ENCODE measurements around the gene YPEL1.

The YPEL1 gene

GRCh38 chr22:21735200-21736083, at the start of gene YPEL1:
TSS of gene YPEL1 (minus strand) at chr22:21735794. CDS start at chr22:21710744, 25,050 bp downstream.
- Histone ChIP-seq H3K4me1 (ENCODE audit: insufficient read depth, low read length) (peaks cover 7% of the 10 kb centered on the region), H3K27me3 (ENCODE audit: control insufficient read depth in 1 of 2, insufficient read depth in 2 of 2, low read length in 2 of 2) (no peaks in the 10 kb centered on the region), H3K4me3 (ENCODE audit: low read depth in 1 of 2, low read length in 2 of 2) (peak within 1 kb of the TSS; percentile 33 to 65), H3K9me3 (ENCODE audit: low read length) (no peaks in the 10 kb centered on the region), H3K36me3 (ENCODE audit: insufficient read depth, low read length) (no peaks in the 10 kb centered on the region), H3K27ac (ENCODE audit: low read depth, low read length) (peak within 1 kb of the TSS; percentile 42), H3K9ac (ENCODE audit: low read length) (no peak within 1 kb of the TSS)

GRCh38 chr22:21780259-21780658, 44.7 kb upstream of the YPEL1 start:
- Histone ChIP-seq H3K4me1 (ENCODE audit: insufficient read depth, low read length) (no peaks in the 10 kb centered on the region), H3K36me3 (ENCODE audit: insufficient read depth, low read length) (peaks cover 16% of the 10 kb centered on the region), H3K9ac (ENCODE audit: low read length) (no peak overlapping the region), H3K4me3 (ENCODE audit: low read depth in 1 of 2, low read length in 2 of 2) (no peak overlapping the region), H3K27ac (ENCODE audit: low read depth, low read length) (no peak overlapping the region), H3K9me3 (ENCODE audit: low read length) (no peaks in the 10 kb centered on the region), H3K27me3 (ENCODE audit: control insufficient read depth in 1 of 2, insufficient read depth in 2 of 2, low read length in 2 of 2) (no peaks in the 10 kb centered on the region)

- Histone ChIP-seq H3K4me3 (ENCODE audit: low read depth in 1 of 2, low read length in 2 of 2) (no peak overlapping the region), H3K27ac (ENCODE audit: low read depth, low read length) (no peak overlapping the region), H3K9ac (ENCODE audit: low read length) (no peak overlapping the region), H3K4me1 (ENCODE audit: insufficient read depth, low read length) (no peaks in the 10 kb centered on the region), H3K36me3 (ENCODE audit: insufficient read depth, low read length) (peaks cover 16% of the 10 kb centered on the region), H3K27me3 (ENCODE audit: control insufficient read depth in 1 of 2, insufficient read depth in 2 of 2, low read length in 2 of 2) (no peaks in the 10 kb centered on the region), H3K9me3 (ENCODE audit: low read length) (no peaks in the 10 kb centered on the region)
These were observed 43.9 kb upstream of the YPEL1 start for GRCh38 chr22:21779444-21779843.

GRCh38 chr22:21778705-21779363, 43.2 kb upstream of the YPEL1 start:
- Histone ChIP-seq H3K9ac (ENCODE audit: low read length) (no peak overlapping the region), H3K9me3 (ENCODE audit: low read length) (no peaks in the 10 kb centered on the region), H3K27me3 (ENCODE audit: control insufficient read depth in 1 of 2, insufficient read depth in 2 of 2, low read length in 2 of 2) (no peaks in the 10 kb centered on the region), H3K27ac (ENCODE audit: low read depth, low read length) (no peak overlapping the region), H3K36me3 (ENCODE audit: insufficient read depth, low read length) (peaks cover 16% of the 10 kb centered on the region), H3K4me3 (ENCODE audit: low read depth in 1 of 2, low read length in 2 of 2) (no peak overlapping the region), H3K4me1 (ENCODE audit: insufficient read depth, low read length) (no peaks in the 10 kb centered on the region)

- peaks cover 4% of the 10 kb centered on the region for H3K4me1 ChIP-seq (ENCODE audit: insufficient read depth, low read length)
- H3K27me3 ChIP-seq (ENCODE audit: control insufficient read depth in 1 of 2, insufficient read depth in 2 of 2, low read length in 2 of 2), result no peaks in the 10 kb centered on the region
- no peak overlapping the region for H3K9ac ChIP-seq (ENCODE audit: low read length)
- no peaks in the 10 kb centered on the region for H3K9me3 ChIP-seq (ENCODE audit: low read length)
- H3K36me3 ChIP-seq (ENCODE audit: insufficient read depth, low read length), result peaks cover 43% of the 10 kb centered on the region
- no peak overlapping the region for H3K4me3 ChIP-seq (ENCODE audit: low read depth in 1 of 2, low read length in 2 of 2)
- no peak overlapping the region for H3K27ac ChIP-seq (ENCODE audit: low read depth, low read length)
These were observed 36.0 kb upstream of the YPEL1 start for GRCh38 chr22:21771631-21771976.

GRCh38 chr22:21768435-21768834, 32.8 kb upstream of the YPEL1 start:
- H3K27ac ChIP-seq (ENCODE audit: low read depth, low read length), result no peak overlapping the region
- H3K4me3 ChIP-seq (ENCODE audit: low read depth in 1 of 2, low read length in 2 of 2), result no peak overlapping the region
- H3K9me3 ChIP-seq (ENCODE audit: low read length), result no peaks in the 10 kb centered on the region
- no peak overlapping the region for H3K9ac ChIP-seq (ENCODE audit: low read length)
- peaks cover 4% of the 10 kb centered on the region for H3K4me1 ChIP-seq (ENCODE audit: insufficient read depth, low read length)
- peaks cover 75% of the 10 kb centered on the region for H3K36me3 ChIP-seq (ENCODE audit: insufficient read depth, low read length)
- H3K27me3 ChIP-seq (ENCODE audit: control insufficient read depth in 1 of 2, insufficient read depth in 2 of 2, low read length in 2 of 2), result no peaks in the 10 kb centered on the region

GRCh38 chr22:21766691-21767462, 31.3 kb upstream of the YPEL1 start:
- H3K27ac ChIP-seq (ENCODE audit: low read depth, low read length), result no peak overlapping the region
- H3K4me3 ChIP-seq (ENCODE audit: low read depth in 1 of 2, low read length in 2 of 2), result no peak overlapping the region
- H3K27me3 ChIP-seq (ENCODE audit: control insufficient read depth in 1 of 2, insufficient read depth in 2 of 2, low read length in 2 of 2), result no peaks in the 10 kb centered on the region
- H3K36me3 ChIP-seq (ENCODE audit: insufficient read depth, low read length), result peaks cover 79% of the 10 kb centered on the region
- H3K4me1 ChIP-seq (ENCODE audit: insufficient read depth, low read length), result no peaks in the 10 kb centered on the region
- H3K9ac ChIP-seq (ENCODE audit: low read length), result no peak overlapping the region
- H3K9me3 ChIP-seq (ENCODE audit: low read length), result no peaks in the 10 kb centered on the region

- H3K4me1 ChIP-seq (ENCODE audit: insufficient read depth, low read length), result no peaks in the 10 kb centered on the region
- no peaks in the 10 kb centered on the region for H3K9me3 ChIP-seq (ENCODE audit: low read length)
- no peak overlapping the region for H3K27ac ChIP-seq (ENCODE audit: low read depth, low read length)
- H3K36me3 ChIP-seq (ENCODE audit: insufficient read depth, low read length), result peaks cover 80% of the 10 kb centered on the region
- H3K27me3 ChIP-seq (ENCODE audit: control insufficient read depth in 1 of 2, insufficient read depth in 2 of 2, low read length in 2 of 2), result no peaks in the 10 kb centered on the region
- no peak overlapping the region for H3K4me3 ChIP-seq (ENCODE audit: low read depth in 1 of 2, low read length in 2 of 2)
- no peak overlapping the region for H3K9ac ChIP-seq (ENCODE audit: low read length)
These were observed 30.4 kb upstream of the YPEL1 start for GRCh38 chr22:21765909-21766529.

- Histone ChIP-seq H3K4me1 (ENCODE audit: insufficient read depth, low read length) (no peaks in the 10 kb centered on the region), H3K9ac (ENCODE audit: low read length) (no peak overlapping the region), H3K36me3 (ENCODE audit: insufficient read depth, low read length) (peaks cover 83% of the 10 kb centered on the region), H3K4me3 (ENCODE audit: low read depth in 1 of 2, low read length in 2 of 2) (no peak overlapping the region), H3K9me3 (ENCODE audit: low read length) (no peaks in the 10 kb centered on the region), H3K27me3 (ENCODE audit: control insufficient read depth in 1 of 2, insufficient read depth in 2 of 2, low read length in 2 of 2) (no peaks in the 10 kb centered on the region), H3K27ac (ENCODE audit: low read depth, low read length) (no peak overlapping the region)
These were observed 28.6 kb upstream of the YPEL1 start for GRCh38 chr22:21764038-21764804.

GRCh38 chr22:21762712-21763581, 27.4 kb upstream of the YPEL1 start:
- H3K27ac ChIP-seq (ENCODE audit: low read depth, low read length), result no peak overlapping the region
- H3K9ac ChIP-seq (ENCODE audit: low read length), result no peak overlapping the region
- H3K27me3 ChIP-seq (ENCODE audit: control insufficient read depth in 1 of 2, insufficient read depth in 2 of 2, low read length in 2 of 2), result no peaks in the 10 kb centered on the region
- peaks cover 74% of the 10 kb centered on the region for H3K36me3 ChIP-seq (ENCODE audit: insufficient read depth, low read length)
- H3K4me3 ChIP-seq (ENCODE audit: low read depth in 1 of 2, low read length in 2 of 2), result no peak overlapping the region
- no peaks in the 10 kb centered on the region for H3K9me3 ChIP-seq (ENCODE audit: low read length)
- H3K4me1 ChIP-seq (ENCODE audit: insufficient read depth, low read length), result no peaks in the 10 kb centered on the region

Data from muscle layer of colon (tissue), 2 donors.